Measurements from ENCODE around the gene LMF1.

GRCh38 chr16:824601-825000, 146.2 kb downstream of the LMF1 start:
- no peak for TF ChIP-seq CTCF (IDR thresholded peaks at IDR 0.05)
- no peak for TF ChIP-seq ZFX (IDR thresholded peaks at IDR 0.05; ENCODE audit: borderline replicate concordance)
